Epidermal melanocyte (primary cell): Measurements from ENCODE around the gene CCN6.

Experiments
- DNase-seq: peaks from one replicate; pipeline ENCODE4 v3.0.0; 2011; ENCODE audit warnings: low spot score; ENCODE audit not compliant: insufficient read length

CCN6 gene

GRCh38 chr6:112114577-112115223 is 60.8 kb downstream of the CCN6 start:
- no peak for DNase-seq

- no peak for DNase-seq
These were observed 62.3 kb downstream of the CCN6 start for GRCh38 chr6:112116221-112116620.

- DNase-seq, result no peak
These were observed 63.6 kb downstream of the CCN6 start for GRCh38 chr6:112117554-112117953.

- DNase-seq, result no peak
These were observed 64.1 kb downstream of the CCN6 start for GRCh38 chr6:112118034-112118433.
